ENCODE data around the gene ARRB2.

GRCh38 chr17:4710693-4711634 lies 532 bp downstream of the ARRB2 start:
- TF ChIP-seq CTCF (IDR thresholded peaks at IDR 0.05) (no peak), POLR2A (IDR thresholded peaks at IDR 0.05) (peak in 1 of 2 donors; percentile 19)

Measured in vagina (tissue), 2 donors.